Gastroesophageal sphincter (tissue), 4 donors: ENCODE measurements around the gene CFAP119. TPM values are rescaled to one million over a fixed set of nuclear protein-coding genes. Genes with fewer than 3 reads are reported as not detected.

Source experiments
- ATAC-seq: fragments of 150-250 bp; one replicate; pipeline ENCODE4 v1.9.1; 2016; ENCODE audit warnings: mild to moderate bottlenecking, moderate library complexity
- H3K27ac ChIP-seq, 4 donors: fragments of 200-600 bp; sonication (generic) in 3 of 4; 1 replicate in 3 of 4; 2 replicates in 1 of 4; pipeline ENCODE4 v1.5.1; 2016 to 2019
- H3K27me3 ChIP-seq: fragments of 200-600 bp; sonication (generic); one replicate; pipeline ENCODE4 v1.5.1; 2019
- H3K36me3 ChIP-seq, 2 donors: fragments of 200-600 bp; sonication (generic); one replicate each; pipeline ENCODE4 v1.5.1; 2019; ENCODE audit warnings: control low read depth in 1 of 2
- H3K4me1 ChIP-seq, 3 donors: fragments of 200-600 bp; sonication (generic); 1 replicate in 2 of 3; 2 replicates in 1 of 3; pipeline ENCODE4 v1.5.1; 2016 to 2019; ENCODE audit warnings: control low read depth in 2 of 3
- H3K4me3 ChIP-seq, 2 donors: fragments of 200-600 bp; sonication (generic); one replicate each; pipeline ENCODE4 v1.5.1; 2019; ENCODE audit warnings: mild to moderate bottlenecking in 1 of 2, moderate library complexity in 1 of 2
- H3K9me3 ChIP-seq, 3 donors: fragments of 200-600 bp; sonication (generic); one replicate each; pipeline ENCODE4 v1.5.1; 2017 to 2019; ENCODE audit warnings: control low read depth in 2 of 3
- EP300 ChIP-seq: sonication (generic); formaldehyde crosslinking; IDR thresholded peaks from one replicate; pipeline ENCODE4 v1.6.1; 2017; ENCODE audit warnings: antibody characterized with exemption, mild to moderate bottlenecking
- POLR2A ChIP-seq, 2 donors: fragments of 450-650 bp; IDR thresholded peaks; one replicate each; pipeline ENCODE4 v1.6.1; 2017; ENCODE audit warnings: antibody characterized with exemption in 2 of 2, mild to moderate bottlenecking in 2 of 2, moderate library complexity in 1 of 2
- POLR2AphosphoS5 ChIP-seq: sonication (generic); formaldehyde crosslinking; IDR thresholded peaks from one replicate; pipeline ENCODE4 v1.6.1; 2017; ENCODE audit warnings: antibody characterized with exemption
- WGBS, 2 donors: methylation state at CpG; one replicate each; pipeline ENCODE4 v1.1.5; 2018; ENCODE audit warnings: low coverage in 1 of 2; 5-methylcytosine and 5-hydroxymethylcytosine counted together
- total RNA-seq, 4 donors: library from RNA; depleted of rRNA; stranded (reverse); fragments of >200 nt; gene quantifications; one replicate each; pipeline ENCODE4 v1.1.0, GENCODE V29; 2016
- TF ChIP-seq, protein P1 (sequence below), 4 experiments: fragments of 200-600 bp in 2 of 4; fragments of 450-650 bp in 2 of 4; sonication (generic) in 1 of 4; IDR thresholded peaks; one replicate each; pipeline ENCODE4 v1.5.1; 2017 to 2019; ENCODE audit warnings: antibody characterized with exemption in 4 of 4, mild to moderate bottlenecking in 2 of 4, moderate library complexity in 2 of 4

CFAP119 gene
- total RNA-seq, 4 donors from 2014 or later = 1.3 to 1.9 TPM; not detected in 2

DNA sequence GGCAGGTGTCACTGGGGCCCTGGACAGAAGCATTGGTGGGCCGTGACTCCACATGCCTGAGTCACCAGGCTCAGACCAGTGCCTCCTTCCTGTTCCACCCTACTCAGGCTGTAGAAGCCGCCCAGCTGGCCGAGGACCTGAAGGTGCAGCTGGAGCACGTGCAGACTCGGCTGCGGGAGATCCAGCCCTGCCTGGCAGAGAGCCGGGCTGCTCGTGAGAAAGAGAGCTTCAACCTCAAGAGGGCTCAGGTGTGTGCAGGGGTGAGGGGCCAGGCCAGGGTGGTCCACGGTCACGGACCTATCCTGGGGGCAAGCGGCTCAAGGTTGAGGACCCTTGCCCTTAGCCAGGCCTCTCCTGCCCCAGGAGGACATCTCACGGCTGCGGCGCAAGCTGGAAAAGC is 9.9 kb upstream of the CFAP119 start:
- no peak for ATAC-seq
- Histone ChIP-seq H3K4me1 (peaks cover 0 to 19% (median 15%) of the 10 kb centered on the region in 3 donors), H3K27me3 (no peaks in the 10 kb centered on the region), H3K36me3 (peaks cover 0 to 81% of the 10 kb centered on the region in 2 donors), H3K9me3 (no peaks in the 10 kb centered on the region), H3K27ac (no peak overlapping the region), H3K4me3 (no peak overlapping the region)
- 94% methylated on average over 3 of the region's 14 CpGs; no CpG with 5 or more reads in 1 of the 2 donors for WGBS, 2 donors
- TF ChIP-seq EP300 (no peak), POLR2A (IDR thresholded peaks at IDR 0.05) (no peak), POLR2AphosphoS5 (no peak)
- TF ChIP-seq, protein P1, sequence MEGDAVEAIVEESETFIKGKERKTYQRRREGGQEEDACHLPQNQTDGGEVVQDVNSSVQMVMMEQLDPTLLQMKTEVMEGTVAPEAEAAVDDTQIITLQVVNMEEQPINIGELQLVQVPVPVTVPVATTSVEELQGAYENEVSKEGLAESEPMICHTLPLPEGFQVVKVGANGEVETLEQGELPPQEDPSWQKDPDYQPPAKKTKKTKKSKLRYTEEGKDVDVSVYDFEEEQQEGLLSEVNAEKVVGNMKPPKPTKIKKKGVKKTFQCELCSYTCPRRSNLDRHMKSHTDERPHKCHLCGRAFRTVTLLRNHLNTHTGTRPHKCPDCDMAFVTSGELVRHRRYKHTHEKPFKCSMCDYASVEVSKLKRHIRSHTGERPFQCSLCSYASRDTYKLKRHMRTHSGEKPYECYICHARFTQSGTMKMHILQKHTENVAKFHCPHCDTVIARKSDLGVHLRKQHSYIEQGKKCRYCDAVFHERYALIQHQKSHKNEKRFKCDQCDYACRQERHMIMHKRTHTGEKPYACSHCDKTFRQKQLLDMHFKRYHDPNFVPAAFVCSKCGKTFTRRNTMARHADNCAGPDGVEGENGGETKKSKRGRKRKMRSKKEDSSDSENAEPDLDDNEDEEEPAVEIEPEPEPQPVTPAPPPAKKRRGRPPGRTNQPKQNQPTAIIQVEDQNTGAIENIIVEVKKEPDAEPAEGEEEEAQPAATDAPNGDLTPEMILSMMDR (IDR thresholded peaks at IDR 0.05) = no peak

DNA sequence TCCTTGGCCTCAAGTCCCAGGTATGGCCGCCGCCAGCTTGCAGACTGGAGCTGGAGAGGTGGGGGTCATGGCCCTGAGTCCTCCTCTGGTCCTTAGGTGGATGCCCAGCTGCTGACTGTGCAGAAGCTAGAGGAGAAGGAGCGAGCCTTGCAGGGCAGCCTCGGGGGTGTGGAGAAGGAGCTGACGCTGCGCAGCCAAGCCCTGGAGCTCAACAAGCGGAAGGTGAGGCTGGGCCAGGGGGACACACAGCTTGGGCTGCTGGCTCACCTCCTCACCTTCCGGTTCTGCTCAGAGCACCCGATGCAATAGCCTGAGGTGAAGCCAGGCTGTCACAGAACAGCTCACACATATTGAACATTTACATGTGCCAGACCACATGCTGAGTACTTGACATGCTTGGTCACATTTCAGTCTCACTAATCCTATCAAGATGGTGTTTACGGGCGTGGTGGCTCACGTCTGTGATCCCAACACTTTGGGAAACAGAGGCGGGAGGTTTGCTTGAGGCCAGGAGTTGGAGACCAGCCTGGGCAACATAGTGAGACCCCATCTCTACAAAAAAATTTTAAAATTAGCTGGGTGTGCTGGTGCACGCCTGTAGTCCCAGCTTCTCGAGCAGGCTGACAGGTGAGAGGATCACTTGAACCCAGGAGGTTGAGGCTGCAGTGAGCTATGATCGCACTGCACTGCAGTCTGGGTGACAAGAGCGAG is 7.7 kb upstream of the CFAP119 start:
- TF ChIP-seq POLR2A (IDR thresholded peaks at IDR 0.05) (no peak), EP300 (no peak), POLR2AphosphoS5 (no peak)
- TF ChIP-seq, protein P1 (IDR thresholded peaks at IDR 0.05) = no peak

GRCh38 chr16:30768583-30769181 is 6.8 kb upstream of the CFAP119 start:
- no peak overlapping the region for H3K27ac ChIP-seq
- H3K27me3 ChIP-seq = no peaks in the 10 kb centered on the region
- H3K9me3 ChIP-seq = no peaks in the 10 kb centered on the region
- TF ChIP-seq, protein P1 (IDR thresholded peaks at IDR 0.05) = no peak
- no peak for TF ChIP-seq POLR2A (IDR thresholded peaks at IDR 0.05)
- no peak for TF ChIP-seq POLR2AphosphoS5
- no peak for TF ChIP-seq EP300
- H3K4me1 ChIP-seq = peaks cover 0 to 12% (median 1%) of the 10 kb centered on the region in 3 donors
- no peak overlapping the region for H3K4me3 ChIP-seq
- peaks cover 0 to 100% of the 10 kb centered on the region in 2 donors for H3K36me3 ChIP-seq
- 69 to 100% methylated on average over 5 to 7 of the region's 23 CpGs for WGBS, 2 donors
- ATAC-seq = no peak

More for the DNA sequence above, 7.7 kb upstream of the CFAP119 start:
- Histone ChIP-seq H3K4me3 (no peak overlapping the region), H3K27ac (no peak overlapping the region), H3K27me3 (no peaks in the 10 kb centered on the region), H3K9me3 (no peaks in the 10 kb centered on the region), H3K4me1 (peaks cover 0 to 7% (median 3%) of the 10 kb centered on the region in 3 donors), H3K36me3 (peaks cover 0 to 100% of the 10 kb centered on the region in 2 donors)
- no peak for ATAC-seq
- WGBS, 2 donors = 95 to 100% methylated on average over 1 to 9 of the region's 17 CpGs

DNA sequence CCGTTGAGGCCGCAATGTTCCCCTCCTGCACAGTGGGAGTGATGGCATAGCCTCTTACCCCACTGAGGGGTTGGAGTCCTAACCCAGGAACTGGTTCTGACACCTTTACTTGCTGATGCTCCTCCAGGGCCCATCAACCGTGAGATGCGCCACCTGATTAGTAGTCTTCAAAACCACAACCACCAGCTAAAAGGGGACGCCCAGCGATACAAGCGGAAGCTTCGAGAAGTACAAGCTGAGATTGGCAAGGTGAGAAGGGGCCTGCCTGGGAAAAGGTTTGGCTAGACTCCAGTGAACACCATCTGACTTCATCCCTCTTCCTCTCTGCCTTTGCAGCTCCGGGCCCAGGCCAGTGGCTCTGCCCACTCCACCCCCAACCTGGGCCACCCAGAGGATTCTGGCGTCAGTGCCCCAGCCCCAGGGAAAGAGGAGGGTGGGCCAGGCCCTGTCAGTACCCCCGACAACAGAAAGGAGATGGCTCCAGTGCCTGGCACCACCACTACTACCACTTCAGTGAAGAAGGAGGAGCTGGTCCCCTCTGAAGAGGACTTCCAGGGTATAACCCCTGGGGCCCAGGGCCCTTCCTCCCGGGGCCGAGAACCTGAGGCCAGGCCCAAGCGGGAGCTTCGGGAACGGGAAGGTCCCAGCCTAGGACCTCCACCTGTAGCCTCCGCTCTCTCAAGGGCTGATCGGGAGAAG is 6.1 kb upstream of the CFAP119 start:
- peaks cover 0 to 99% of the 10 kb centered on the region in 2 donors for H3K36me3 ChIP-seq
- no peak overlapping the region for H3K27ac ChIP-seq
- H3K27me3 ChIP-seq = no peaks in the 10 kb centered on the region
- H3K9me3 ChIP-seq = no peaks in the 10 kb centered on the region
- WGBS, 2 donors = 84 to 89% methylated on average over 2 to 10 of the region's 18 CpGs
- no peak for ATAC-seq
- peaks cover 5 to 20% (median 9%) of the 10 kb centered on the region in 3 donors for H3K4me1 ChIP-seq
- no peak overlapping the region for H3K4me3 ChIP-seq
- TF ChIP-seq POLR2AphosphoS5 (no peak), POLR2A (IDR thresholded peaks at IDR 0.05) (no peak), EP300 (no peak)
- TF ChIP-seq, protein P1 (IDR thresholded peaks at IDR 0.05) = no peak
